GM06990 (cell line): ENCODE data around the gene PTMA.
"Not testable (repeated sequence)": the region's sequence is repeated elsewhere in the genome, so short reads cannot be mapped to it uniquely, and the experiment has no call there.

Experiments used
- DNase-seq: peaks from one replicate; pipeline ENCODE4 v3.0.0-alpha.2; 2011; ENCODE audit not compliant: insufficient read length; ENCODE audit errors: extremely low read depth
- H3K27me3 ChIP-seq: replicated peaks from 2 replicates; pipeline ENCODE4 v1.6.0; 2011; ENCODE audit warnings: low read length; ENCODE audit not compliant: control insufficient read depth, insufficient read depth
- H3K36me3 ChIP-seq: 2 replicates; pipeline ENCODE4 v1.5.1; 2011; ENCODE audit warnings: low read length; ENCODE audit not compliant: control insufficient read depth, insufficient read depth
- H3K4me3 ChIP-seq: replicated peaks from 2 replicates; pipeline ENCODE4 v1.5.1; 2011; ENCODE audit warnings: low read depth, mild to moderate bottlenecking, control low read depth, low read length
- TF ChIP-seq, protein P1 (sequence below): IDR thresholded peaks from 2 replicates; pipeline ENCODE4 v1.5.1; 2011; ENCODE audit warnings: low read length, control low read depth, mild to moderate bottlenecking, inconsistent platforms; ENCODE audit not compliant: insufficient read depth, poor library complexity, severe bottlenecking

Gene PTMA

GRCh38 chr2:231709636-231709980 is 1.3 kb downstream of the PTMA start:
- TF ChIP-seq, protein P1, sequence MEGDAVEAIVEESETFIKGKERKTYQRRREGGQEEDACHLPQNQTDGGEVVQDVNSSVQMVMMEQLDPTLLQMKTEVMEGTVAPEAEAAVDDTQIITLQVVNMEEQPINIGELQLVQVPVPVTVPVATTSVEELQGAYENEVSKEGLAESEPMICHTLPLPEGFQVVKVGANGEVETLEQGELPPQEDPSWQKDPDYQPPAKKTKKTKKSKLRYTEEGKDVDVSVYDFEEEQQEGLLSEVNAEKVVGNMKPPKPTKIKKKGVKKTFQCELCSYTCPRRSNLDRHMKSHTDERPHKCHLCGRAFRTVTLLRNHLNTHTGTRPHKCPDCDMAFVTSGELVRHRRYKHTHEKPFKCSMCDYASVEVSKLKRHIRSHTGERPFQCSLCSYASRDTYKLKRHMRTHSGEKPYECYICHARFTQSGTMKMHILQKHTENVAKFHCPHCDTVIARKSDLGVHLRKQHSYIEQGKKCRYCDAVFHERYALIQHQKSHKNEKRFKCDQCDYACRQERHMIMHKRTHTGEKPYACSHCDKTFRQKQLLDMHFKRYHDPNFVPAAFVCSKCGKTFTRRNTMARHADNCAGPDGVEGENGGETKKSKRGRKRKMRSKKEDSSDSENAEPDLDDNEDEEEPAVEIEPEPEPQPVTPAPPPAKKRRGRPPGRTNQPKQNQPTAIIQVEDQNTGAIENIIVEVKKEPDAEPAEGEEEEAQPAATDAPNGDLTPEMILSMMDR = no peak
- peak overlapping the region; percentile 91 for H3K4me3 ChIP-seq
- H3K36me3 ChIP-seq = peaks cover 14% of the 10 kb centered on the region
- DNase-seq = peak; percentile 74
- no peaks in the 10 kb centered on the region for H3K27me3 ChIP-seq

- peaks cover 14% of the 10 kb centered on the region for H3K36me3 ChIP-seq
- DNase-seq = peak; percentile 93
These were observed 1.9 kb downstream of the PTMA start for GRCh38 chr2:231709981-231710798.

DNA sequence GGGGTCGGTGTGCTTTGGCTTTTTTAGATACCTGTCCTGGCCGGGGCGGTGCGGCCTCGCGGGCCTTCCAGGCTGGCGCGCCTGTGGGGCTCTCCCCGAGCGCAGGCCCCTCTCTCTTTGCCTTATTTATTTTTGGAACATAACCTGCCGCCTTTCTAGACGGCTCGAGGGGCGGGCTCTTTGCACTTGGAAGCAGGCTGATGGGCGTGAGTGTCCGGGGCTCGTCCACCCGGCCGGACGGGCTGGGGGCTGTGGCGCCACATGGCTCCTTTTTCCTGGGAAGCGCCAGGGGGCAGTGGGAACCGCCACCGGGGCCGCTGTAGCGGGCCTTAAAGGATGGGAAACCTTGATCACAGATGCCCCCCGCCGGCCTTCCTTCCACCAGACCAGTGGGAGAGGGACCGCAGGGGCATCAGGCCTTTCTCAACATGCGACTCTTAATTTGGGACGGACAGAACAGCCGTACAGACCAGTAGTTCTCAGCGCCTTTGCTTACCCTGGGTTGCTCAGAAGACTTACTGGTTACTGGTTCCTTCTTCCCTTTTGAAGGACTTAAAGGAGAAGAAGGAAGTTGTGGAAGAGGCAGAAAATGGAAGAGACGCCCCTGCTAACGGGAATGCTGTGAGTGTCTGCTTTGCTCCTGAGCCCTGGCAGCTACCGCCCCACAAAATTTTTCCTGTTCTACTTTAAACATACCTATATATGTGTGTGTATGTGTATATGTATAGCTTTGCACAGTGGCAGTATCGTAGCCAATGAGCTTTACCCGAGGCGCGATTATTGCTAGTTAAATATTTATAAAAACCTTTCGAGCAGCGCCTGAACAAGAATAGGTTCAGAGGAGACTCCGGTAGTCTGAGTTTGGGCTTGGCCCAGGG is 2.7 kb downstream of the PTMA start:
- DNase-seq = no peak
- Histone ChIP-seq H3K36me3 (peaks cover 14% of the 10 kb centered on the region), H3K4me3 (peak overlapping the region; percentile 91), H3K27me3 (no peaks in the 10 kb centered on the region)
- TF ChIP-seq, protein P1 = no peak

More at GRCh38 chr2:231709981-231710798, 1.9 kb downstream of the PTMA start:
- TF ChIP-seq, protein P1 = no peak
- peak overlapping the region; percentile 91 for H3K4me3 ChIP-seq
- no peaks in the 10 kb centered on the region for H3K27me3 ChIP-seq

- H3K36me3 ChIP-seq = peaks cover 14% of the 10 kb centered on the region
- peak overlapping the region; percentile 91 for H3K4me3 ChIP-seq
- TF ChIP-seq, protein P1 = no peak
- no peak for DNase-seq
- H3K27me3 ChIP-seq = no peaks in the 10 kb centered on the region
These were observed 3.5 kb downstream of the PTMA start for GRCh38 chr2:231711677-231712450.

- not testable (repeated sequence) for H3K27me3 ChIP-seq, DNase-seq
- Histone ChIP-seq H3K36me3 (peaks cover 14% of the 10 kb centered on the region), H3K4me3 (peak overlapping the region; percentile 91)
These were observed 4.2 kb downstream of the PTMA start for GRCh38 chr2:231712451-231713021.

DNA sequence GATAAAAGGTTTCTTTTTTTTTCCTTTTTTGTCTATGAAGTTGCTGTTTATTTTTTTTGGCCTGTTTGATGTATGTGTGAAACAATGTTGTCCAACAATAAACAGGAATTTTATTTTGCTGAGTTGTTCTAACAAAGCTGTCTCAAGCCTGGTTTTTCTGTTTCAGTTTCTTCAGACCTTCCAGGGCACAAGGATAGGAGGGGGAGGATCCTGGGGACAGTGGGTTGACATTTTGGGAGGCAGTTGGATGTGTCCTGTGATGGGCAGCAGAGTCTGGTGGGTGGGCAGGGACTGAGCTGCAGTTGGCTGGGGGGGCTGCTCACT is 5.0 kb downstream of the PTMA start:
- DNase-seq, H3K27me3 ChIP-seq, H3K4me3 ChIP-seq: not testable (repeated sequence)
- H3K36me3 ChIP-seq = peaks cover 14% of the 10 kb centered on the region
